ENCODE data around the gene ANKIB1. TPM values are rescaled to one million over a fixed set of nuclear protein-coding genes. Genes with fewer than 3 reads are reported as not detected.

ANKIB1 gene
- total and polyA plus RNA-seq, 4 donors, result 3.9 to 14.8 (median 8.4) TPM

DNA sequence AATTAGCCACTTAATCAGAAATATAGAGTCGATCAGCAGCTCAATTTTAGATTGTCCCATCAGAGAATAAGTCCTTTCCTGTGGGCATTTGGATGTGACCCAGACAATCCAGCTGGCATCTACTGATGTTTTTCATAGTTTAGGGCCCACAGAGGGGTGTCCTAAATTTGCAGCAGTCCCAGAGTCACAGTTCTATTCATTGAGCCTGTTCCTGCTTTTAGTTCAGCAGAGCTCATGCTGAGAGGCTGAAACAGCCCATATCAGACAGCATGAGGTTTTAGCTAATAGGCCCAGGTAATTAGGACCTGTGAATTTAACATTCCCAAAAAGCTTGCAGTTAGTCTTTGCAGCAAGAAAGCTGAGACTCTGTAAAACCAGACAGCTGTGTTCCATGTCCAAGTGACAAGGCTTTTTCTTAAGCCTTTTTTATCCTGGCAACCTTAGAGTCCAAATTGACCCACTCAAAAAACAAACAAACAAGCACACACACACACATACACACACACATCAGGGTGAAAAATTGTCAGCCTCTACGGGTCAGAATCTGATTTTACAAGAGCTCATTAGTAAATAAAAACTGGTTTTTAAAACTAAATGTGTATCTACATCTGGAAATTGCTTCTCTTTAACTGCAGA lies 33.7 kb downstream of the ANKIB1 start (continued):
- TF ChIP-seq EGR1 (IDR thresholded peaks at IDR 0.05; ENCODE audit: low read depth in 2 of 2) (no peak), JUND (IDR thresholded peaks at IDR 0.05) (no peak), GABPA (IDR thresholded peaks at IDR 0.05 in 1 of 2, conservative IDR thresholded peaks at IDR 0.05 in 1 of 2) (no peak), YY1 (IDR thresholded peaks at IDR 0.05) (no peak), TAF1 (conservative IDR thresholded peaks at IDR 0.05) (no peak)
- TF ChIP-seq, protein P1, sequence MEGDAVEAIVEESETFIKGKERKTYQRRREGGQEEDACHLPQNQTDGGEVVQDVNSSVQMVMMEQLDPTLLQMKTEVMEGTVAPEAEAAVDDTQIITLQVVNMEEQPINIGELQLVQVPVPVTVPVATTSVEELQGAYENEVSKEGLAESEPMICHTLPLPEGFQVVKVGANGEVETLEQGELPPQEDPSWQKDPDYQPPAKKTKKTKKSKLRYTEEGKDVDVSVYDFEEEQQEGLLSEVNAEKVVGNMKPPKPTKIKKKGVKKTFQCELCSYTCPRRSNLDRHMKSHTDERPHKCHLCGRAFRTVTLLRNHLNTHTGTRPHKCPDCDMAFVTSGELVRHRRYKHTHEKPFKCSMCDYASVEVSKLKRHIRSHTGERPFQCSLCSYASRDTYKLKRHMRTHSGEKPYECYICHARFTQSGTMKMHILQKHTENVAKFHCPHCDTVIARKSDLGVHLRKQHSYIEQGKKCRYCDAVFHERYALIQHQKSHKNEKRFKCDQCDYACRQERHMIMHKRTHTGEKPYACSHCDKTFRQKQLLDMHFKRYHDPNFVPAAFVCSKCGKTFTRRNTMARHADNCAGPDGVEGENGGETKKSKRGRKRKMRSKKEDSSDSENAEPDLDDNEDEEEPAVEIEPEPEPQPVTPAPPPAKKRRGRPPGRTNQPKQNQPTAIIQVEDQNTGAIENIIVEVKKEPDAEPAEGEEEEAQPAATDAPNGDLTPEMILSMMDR (IDR thresholded peaks at IDR 0.05; ENCODE audit: low read depth, low read length, missing input control), result no peak

DNA sequence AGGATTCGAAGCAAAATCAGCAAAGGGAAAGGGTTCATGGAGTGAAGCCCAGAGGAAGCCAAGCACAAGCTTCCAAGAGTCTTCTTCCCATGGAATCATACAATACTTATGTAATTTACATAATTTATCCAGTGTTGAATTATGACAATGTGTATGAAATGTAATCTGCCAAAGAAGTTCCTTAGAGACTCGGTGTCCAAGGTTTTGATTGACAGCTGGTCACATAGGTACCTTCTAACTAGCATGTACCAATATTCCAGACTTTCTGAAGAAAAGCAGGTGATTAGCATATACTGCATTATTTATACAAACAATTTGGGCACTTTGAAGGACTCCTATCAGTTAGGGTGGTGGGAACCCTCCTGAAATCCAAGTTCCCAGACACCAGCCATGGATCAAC lies 35.3 kb downstream of the ANKIB1 start:
- H3K4me1 ChIP-seq (ENCODE audit: control insufficient read depth in 4 of 4, insufficient read depth in 4 of 4, low read length in 3 of 4), result peaks cover 0 to 24% (median 11%) of the 10 kb centered on the region in 4 donors
- TF ChIP-seq JUND (IDR thresholded peaks at IDR 0.05) (no peak), EGR1 (IDR thresholded peaks at IDR 0.05; ENCODE audit: low read depth in 2 of 2) (no peak)
- no peaks in the 10 kb centered on the region for H3K36me3 ChIP-seq (ENCODE audit: control insufficient read depth in 4 of 4, insufficient read depth in 3 of 4, low read depth in 1 of 4, low read length in 3 of 4)
- H3K27ac ChIP-seq (ENCODE audit: low read depth in 1 of 2, low read length in 2 of 2), result no peak overlapping the region
- peaks cover 0 to 2% (median 0%) of the 10 kb centered on the region in 4 donors for H3K9me3 ChIP-seq (ENCODE audit: control insufficient read depth in 4 of 4, low read length in 3 of 4)
- H3K4me3 ChIP-seq (ENCODE audit: low read depth in 1 of 3, low read length in 3 of 3), result no peak overlapping the region
- no peak for DNase-seq (ENCODE audit: low spot score)
- H3K9ac ChIP-seq (ENCODE audit: low read depth in 1 of 2, low read length in 2 of 2), result no peak overlapping the region
- 90% methylated on average over 2 of the region's 2 CpGs for WGBS
- H3K27me3 ChIP-seq (ENCODE audit: control insufficient read depth in 4 of 4, insufficient read depth in 4 of 4, low read length in 3 of 4), result no peaks in the 10 kb centered on the region

DNA sequence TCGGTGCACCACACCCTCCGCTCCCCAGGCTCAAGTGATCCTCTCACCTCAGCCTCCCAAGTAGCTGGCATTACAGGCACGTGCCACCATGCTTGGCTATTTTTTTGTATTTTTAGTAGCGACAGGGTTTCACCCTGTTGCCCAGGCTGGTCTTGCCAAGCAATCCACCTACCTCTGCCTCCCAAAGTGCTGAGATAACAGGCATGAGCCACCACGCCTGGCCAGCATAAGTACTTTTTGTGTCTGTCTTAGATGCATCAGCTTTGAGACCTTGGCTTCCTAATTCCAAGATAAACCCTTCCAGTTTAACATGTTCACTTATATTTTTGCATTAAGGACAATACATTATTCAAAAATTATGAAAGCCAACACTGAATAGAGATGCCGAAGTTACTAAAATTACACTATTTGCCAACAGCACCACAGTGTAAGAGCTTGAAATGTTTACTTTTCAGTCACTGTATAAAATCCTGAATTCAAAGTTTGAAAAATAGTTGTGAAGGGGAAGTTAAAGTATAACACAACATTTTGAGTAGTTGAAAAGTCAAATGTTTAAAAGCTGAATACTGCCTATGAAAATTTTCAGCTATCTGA lies 36.5 kb downstream of the ANKIB1 start:
- DNase-seq (ENCODE audit: low spot score), result no peak
- peaks cover 0 to 2% (median 0%) of the 10 kb centered on the region in 4 donors for H3K9me3 ChIP-seq (ENCODE audit: control insufficient read depth in 4 of 4, low read length in 3 of 4)
- no peak overlapping the region for H3K27ac ChIP-seq (ENCODE audit: low read depth in 1 of 2, low read length in 2 of 2)
- H3K9ac ChIP-seq (ENCODE audit: low read depth in 1 of 2, low read length in 2 of 2), result no peak overlapping the region
- TF ChIP-seq SP1 (IDR thresholded peaks at IDR 0.05) (no peak), TAF1 (conservative IDR thresholded peaks at IDR 0.05) (no peak), JUND (IDR thresholded peaks at IDR 0.05) (no peak), FOXA2 (IDR thresholded peaks at IDR 0.05) (no peak), RXRA (IDR thresholded peaks at IDR 0.05) (no peak), HNF4G (IDR thresholded peaks at IDR 0.05) (no peak), RAD21 (IDR thresholded peaks at IDR 0.05) (no peak), YY1 (IDR thresholded peaks at IDR 0.05) (no peak), NR2F2 (IDR thresholded peaks at IDR 0.05) (no peak), EGR1 (IDR thresholded peaks at IDR 0.05; ENCODE audit: low read depth in 2 of 2) (no peak), FOXA1 (IDR thresholded peaks at IDR 0.05) (no peak)
- TF ChIP-seq, protein P2, sequence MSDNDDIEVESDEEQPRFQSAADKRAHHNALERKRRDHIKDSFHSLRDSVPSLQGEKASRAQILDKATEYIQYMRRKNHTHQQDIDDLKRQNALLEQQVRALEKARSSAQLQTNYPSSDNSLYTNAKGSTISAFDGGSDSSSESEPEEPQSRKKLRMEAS (IDR thresholded peaks at IDR 0.05), result no peak
- TF ChIP-seq, protein P3, sequence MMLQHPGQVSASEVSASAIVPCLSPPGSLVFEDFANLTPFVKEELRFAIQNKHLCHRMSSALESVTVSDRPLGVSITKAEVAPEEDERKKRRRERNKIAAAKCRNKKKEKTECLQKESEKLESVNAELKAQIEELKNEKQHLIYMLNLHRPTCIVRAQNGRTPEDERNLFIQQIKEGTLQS (IDR thresholded peaks at IDR 0.05), result no peak
- TF ChIP-seq, protein P4, sequence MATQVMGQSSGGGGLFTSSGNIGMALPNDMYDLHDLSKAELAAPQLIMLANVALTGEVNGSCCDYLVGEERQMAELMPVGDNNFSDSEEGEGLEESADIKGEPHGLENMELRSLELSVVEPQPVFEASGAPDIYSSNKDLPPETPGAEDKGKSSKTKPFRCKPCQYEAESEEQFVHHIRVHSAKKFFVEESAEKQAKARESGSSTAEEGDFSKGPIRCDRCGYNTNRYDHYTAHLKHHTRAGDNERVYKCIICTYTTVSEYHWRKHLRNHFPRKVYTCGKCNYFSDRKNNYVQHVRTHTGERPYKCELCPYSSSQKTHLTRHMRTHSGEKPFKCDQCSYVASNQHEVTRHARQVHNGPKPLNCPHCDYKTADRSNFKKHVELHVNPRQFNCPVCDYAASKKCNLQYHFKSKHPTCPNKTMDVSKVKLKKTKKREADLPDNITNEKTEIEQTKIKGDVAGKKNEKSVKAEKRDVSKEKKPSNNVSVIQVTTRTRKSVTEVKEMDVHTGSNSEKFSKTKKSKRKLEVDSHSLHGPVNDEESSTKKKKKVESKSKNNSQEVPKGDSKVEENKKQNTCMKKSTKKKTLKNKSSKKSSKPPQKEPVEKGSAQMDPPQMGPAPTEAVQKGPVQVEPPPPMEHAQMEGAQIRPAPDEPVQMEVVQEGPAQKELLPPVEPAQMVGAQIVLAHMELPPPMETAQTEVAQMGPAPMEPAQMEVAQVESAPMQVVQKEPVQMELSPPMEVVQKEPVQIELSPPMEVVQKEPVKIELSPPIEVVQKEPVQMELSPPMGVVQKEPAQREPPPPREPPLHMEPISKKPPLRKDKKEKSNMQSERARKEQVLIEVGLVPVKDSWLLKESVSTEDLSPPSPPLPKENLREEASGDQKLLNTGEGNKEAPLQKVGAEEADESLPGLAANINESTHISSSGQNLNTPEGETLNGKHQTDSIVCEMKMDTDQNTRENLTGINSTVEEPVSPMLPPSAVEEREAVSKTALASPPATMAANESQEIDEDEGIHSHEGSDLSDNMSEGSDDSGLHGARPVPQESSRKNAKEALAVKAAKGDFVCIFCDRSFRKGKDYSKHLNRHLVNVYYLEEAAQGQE (IDR thresholded peaks at IDR 0.05), result no peak
- TF ChIP-seq, protein P5, sequence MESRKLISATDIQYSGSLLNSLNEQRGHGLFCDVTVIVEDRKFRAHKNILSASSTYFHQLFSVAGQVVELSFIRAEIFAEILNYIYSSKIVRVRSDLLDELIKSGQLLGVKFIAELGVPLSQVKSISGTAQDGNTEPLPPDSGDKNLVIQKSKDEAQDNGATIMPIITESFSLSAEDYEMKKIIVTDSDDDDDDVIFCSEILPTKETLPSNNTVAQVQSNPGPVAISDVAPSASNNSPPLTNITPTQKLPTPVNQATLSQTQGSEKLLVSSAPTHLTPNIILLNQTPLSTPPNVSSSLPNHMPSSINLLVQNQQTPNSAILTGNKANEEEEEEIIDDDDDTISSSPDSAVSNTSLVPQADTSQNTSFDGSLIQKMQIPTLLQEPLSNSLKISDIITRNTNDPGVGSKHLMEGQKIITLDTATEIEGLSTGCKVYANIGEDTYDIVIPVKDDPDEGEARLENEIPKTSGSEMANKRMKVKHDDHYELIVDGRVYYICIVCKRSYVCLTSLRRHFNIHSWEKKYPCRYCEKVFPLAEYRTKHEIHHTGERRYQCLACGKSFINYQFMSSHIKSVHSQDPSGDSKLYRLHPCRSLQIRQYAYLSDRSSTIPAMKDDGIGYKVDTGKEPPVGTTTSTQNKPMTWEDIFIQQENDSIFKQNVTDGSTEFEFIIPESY (IDR thresholded peaks at IDR 0.05), result no peak
- TF ChIP-seq, protein P1 (IDR thresholded peaks at IDR 0.05; ENCODE audit: low read depth, low read length, missing input control), result no peak
- no peaks in the 10 kb centered on the region for H3K27me3 ChIP-seq (ENCODE audit: control insufficient read depth in 4 of 4, insufficient read depth in 4 of 4, low read length in 3 of 4)
- H3K4me3 ChIP-seq (ENCODE audit: low read depth in 1 of 3, low read length in 3 of 3), result no peak overlapping the region
- 83% methylated on average over 6 of the region's 6 CpGs for WGBS
- H3K36me3 ChIP-seq (ENCODE audit: control insufficient read depth in 4 of 4, insufficient read depth in 3 of 4, low read depth in 1 of 4, low read length in 3 of 4), result no peaks in the 10 kb centered on the region
- H3K4me1 ChIP-seq (ENCODE audit: control insufficient read depth in 4 of 4, insufficient read depth in 4 of 4, low read length in 3 of 4), result peaks cover 0 to 18% (median 10%) of the 10 kb centered on the region in 4 donors
